GM18502 (cell line): Measurements from ENCODE around the gene FYN.

Experiments used
- ATAC-seq: cut with Tn5 transposase; IDR thresholded peaks from one replicate; pipeline ENCODE4 v1.9.1; 2021; ENCODE audit warnings: mild to moderate bottlenecking; ENCODE audit not compliant: unreplicated experiment, poor library complexity

FYN gene

GRCh38 chr6:111717621-111718020 is 155.6 kb downstream of the FYN start:
- ATAC-seq, result no peak

GRCh38 chr6:111716325-111716724 is 156.9 kb downstream of the FYN start:
- no peak for ATAC-seq

GRCh38 chr6:111715321-111715720 is 157.9 kb downstream of the FYN start:
- no peak for ATAC-seq

GRCh38 chr6:111714416-111715270 is 158.6 kb downstream of the FYN start:
- ATAC-seq, result no peak

GRCh38 chr6:111713811-111714210 is 159.4 kb downstream of the FYN start:
- no peak for ATAC-seq

- no peak for ATAC-seq
Measured at GRCh38 chr6:111713236-111713635, 160.0 kb downstream of the FYN start.

GRCh38 chr6:111711984-111712752 is 161.1 kb downstream of the FYN start:
- no peak for ATAC-seq

GRCh38 chr6:111711476-111711875 is 161.8 kb downstream of the FYN start:
- ATAC-seq, result no peak

- ATAC-seq, result no peak
Measured at GRCh38 chr6:111710911-111711310, 162.3 kb downstream of the FYN start.

GRCh38 chr6:111710439-111710838 is 162.8 kb downstream of the FYN start:
- ATAC-seq, result no peak

GRCh38 chr6:111709615-111710398 is 163.4 kb downstream of the FYN start:
- peak; percentile 89 for ATAC-seq

GRCh38 chr6:111709201-111709600 is 164.1 kb downstream of the FYN start:
- ATAC-seq, result no peak

- no peak for ATAC-seq
Measured at GRCh38 chr6:111707773-111708172, 165.5 kb downstream of the FYN start.

- no peak for ATAC-seq
Measured at GRCh38 chr6:111706841-111707391, 166.3 kb downstream of the FYN start.

- no peak for ATAC-seq
Measured at GRCh38 chr6:111703723-111704122, 169.5 kb downstream of the FYN start.

- ATAC-seq, result no peak
Measured at GRCh38 chr6:111702268-111702667, 171.0 kb downstream of the FYN start.

- ATAC-seq, result no peak
Measured at GRCh38 chr6:111701146-111701545, 172.1 kb downstream of the FYN start.

- no peak for ATAC-seq
Measured at GRCh38 chr6:111700135-111700690, 173.0 kb downstream of the FYN start.

- ATAC-seq, result no peak
Measured at GRCh38 chr6:111699123-111699522, 174.1 kb downstream of the FYN start.

- ATAC-seq, result no peak
Measured at GRCh38 chr6:111696814-111697213, 176.4 kb downstream of the FYN start.
